H1 (cell line): ENCODE data around the gene BRIP1. TPM values are rescaled to one million over a fixed set of nuclear protein-coding genes. Genes with fewer than 3 reads are reported as not detected.

Experiments used
- CTCF ChIA-PET: fragments of 300-600 bp; sonication (Branson Sonifier 250); formaldehyde crosslinking; loops from one replicate; lab custom pipeline; 2021; ENCODE audit not compliant: partially characterized antibody; lab: Charles Lee
- POLR2A ChIA-PET: fragments of 300-600 bp; sonication (Branson Sonifier 250); formaldehyde crosslinking; loops from one replicate; lab custom pipeline; 2021; ENCODE audit warnings: inconsistent platforms; ENCODE audit not compliant: partially characterized antibody; lab: Charles Lee
- DNase-seq, 2 experiments: peaks; one replicate each; pipeline versions ENCODE4 v3.0.0 to v3.0.0-alpha.2; 2010 to 2022; ENCODE audit warnings: low spot score in 2 of 2, low read depth in 1 of 2, mixed read lengths in 1 of 2
- FAIRE-seq: peaks from 2 replicates; lab custom pipeline; 2011; peaks lifted over from hg19 to GRCh38; lab: Jason Lieb, UNC
- H2AFZ ChIP-seq: 2 replicates; pipeline ENCODE4 v1.8.1; 2012; ENCODE audit warnings: low read length, inconsistent platforms
- H2AK5ac ChIP-seq: 2 replicates; pipeline ENCODE4 v1.6.1; 2013; ENCODE audit warnings: low read depth, low read length
- H2BK120ac ChIP-seq: replicated peaks from 2 replicates; pipeline ENCODE3; 2013; ENCODE audit warnings: low read depth, low read length, inconsistent platforms
- H2BK12ac ChIP-seq: 2 replicates; pipeline ENCODE4 v1.6.1; 2013; ENCODE audit warnings: low read depth, low read length
- H2BK15ac ChIP-seq: 2 replicates; pipeline ENCODE4 v1.6.1; 2013; ENCODE audit warnings: low read length
- H2BK20ac ChIP-seq: 2 replicates; pipeline ENCODE4 v1.6.1; 2013; ENCODE audit warnings: low read length
- H2BK5ac ChIP-seq: 2 replicates; pipeline ENCODE4 v1.6.1; 2013; ENCODE audit warnings: low read depth, low read length
- H3K14ac ChIP-seq: 2 replicates; pipeline ENCODE4 v1.6.1; 2013; ENCODE audit warnings: inconsistent platforms; ENCODE audit not compliant: insufficient read length
- H3K18ac ChIP-seq: 2 replicates; pipeline ENCODE4 v1.6.1; 2013; ENCODE audit warnings: low read length; ENCODE audit errors: extremely low read depth
- H3K23ac ChIP-seq: 2 replicates; pipeline ENCODE4 v1.6.1; 2013; ENCODE audit warnings: inconsistent platforms; ENCODE audit not compliant: insufficient read length
- H3K23me2 ChIP-seq: 2 replicates; pipeline ENCODE4 v1.6.1; 2013; ENCODE audit warnings: low read depth, low read length
- H3K27ac ChIP-seq: 2 replicates; pipeline ENCODE4 v1.6.1; 2011; ENCODE audit warnings: low read depth, low read length, inconsistent platforms
- H3K27me3 ChIP-seq, 4 experiments: replicated peaks in 1 of 4; 1 replicate in 1 of 4; 2 replicates in 3 of 4; pipeline versions ENCODE4 v1.6.1 to v1.8.1; 2011 to 2013; ENCODE audit warnings: low read length in 3 of 4, mild to moderate bottlenecking in 3 of 4, inconsistent platforms in 2 of 4, mixed read lengths in 2 of 4, moderate library complexity in 1 of 4; ENCODE audit not compliant: control insufficient read depth in 3 of 4, insufficient read depth in 3 of 4; ENCODE audit errors: extremely low read depth in 1 of 4
- H3K36me3 ChIP-seq, 4 experiments: 2 replicates each; pipeline versions ENCODE4 v1.6.1 to v1.8.1; 2011 to 2013; ENCODE audit warnings: mild to moderate bottlenecking in 4 of 4, low read length in 3 of 4, moderate library complexity in 2 of 4, control low read depth in 1 of 4, inconsistent platforms in 1 of 4; ENCODE audit not compliant: insufficient read depth in 4 of 4, control insufficient read depth in 2 of 4
- H3K4ac ChIP-seq: replicated peaks from 2 replicates; pipeline ENCODE3; 2013; ENCODE audit warnings: low read length, low read depth, mixed read lengths, inconsistent platforms; ENCODE audit not compliant: insufficient read length
- H3K4me1 ChIP-seq, 4 experiments: replicated peaks in 1 of 4; 1 replicate in 1 of 4; 2 replicates in 3 of 4; pipeline versions ENCODE4 v1.6.1 to v1.8.1; 2011 to 2013; ENCODE audit warnings: low read length in 3 of 4, inconsistent platforms in 2 of 4, mixed read lengths in 1 of 4; ENCODE audit not compliant: insufficient read depth in 4 of 4, control insufficient read depth in 3 of 4
- H3K4me2 ChIP-seq, 2 experiments: 2 replicates each; pipeline versions ENCODE4 v1.6.1 to v1.8.1; 2011 to 2013; ENCODE audit warnings: low read depth in 2 of 2, low read length in 2 of 2, control low read depth in 1 of 2, inconsistent platforms in 1 of 2, mild to moderate bottlenecking in 1 of 2; ENCODE audit not compliant: insufficient read depth in 1 of 2
- H3K4me3 ChIP-seq, 4 experiments: fragments of 200-600, 300-600 bp in 1 of 4; sonication (generic), shearing (Covaris generic), sonication (Bioruptor Twin) in 1 of 4; 2 replicates each; pipeline versions ENCODE4 v1.5.1 to v1.8.1; 2011 to 2016; ENCODE audit warnings: low read length in 4 of 4, low read depth in 3 of 4, control low read depth in 2 of 4, inconsistent platforms in 2 of 4, mild to moderate bottlenecking in 2 of 4, mixed read lengths in 1 of 4, moderate library complexity in 1 of 4; ENCODE audit not compliant: insufficient read depth in 2 of 4; ENCODE audit errors: extremely low read depth in 1 of 4
- H3K56ac ChIP-seq: replicated peaks from 2 replicates; pipeline ENCODE3; 2013; ENCODE audit warnings: low read depth, mild to moderate bottlenecking, mixed read lengths, low read length, inconsistent platforms; ENCODE audit not compliant: insufficient read length
- H3K79me1 ChIP-seq: 2 replicates; pipeline ENCODE4 v1.6.1; 2013; ENCODE audit warnings: low read depth, low read length, control low read depth
- H3K79me2 ChIP-seq, 2 experiments: 2 replicates each; pipeline versions ENCODE4 v1.6.1 to v1.8.1; 2012 to 2013; ENCODE audit warnings: low read length in 2 of 2, mild to moderate bottlenecking in 2 of 2, inconsistent platforms in 1 of 2; ENCODE audit not compliant: insufficient read depth in 2 of 2, control insufficient read depth in 1 of 2
- H3K9ac ChIP-seq, 4 experiments: replicated peaks in 1 of 4; 1 replicate in 1 of 4; 2 replicates in 3 of 4; pipeline versions ENCODE4 v1.6.1 to v1.8.1; 2011 to 2013; ENCODE audit warnings: low read depth in 3 of 4, low read length in 3 of 4, control low read depth in 2 of 4, mild to moderate bottlenecking in 2 of 4, moderate library complexity in 2 of 4, inconsistent platforms in 1 of 4; ENCODE audit errors: extremely low read depth in 1 of 4
- H3K9me3 ChIP-seq, 2 experiments: 2 replicates each; pipeline versions ENCODE4 v1.6.1 to v1.8.1; 2012 to 2013; ENCODE audit warnings: mild to moderate bottlenecking in 2 of 2, moderate library complexity in 2 of 2, control low read depth in 1 of 2, inconsistent platforms in 1 of 2, low read depth in 1 of 2, low read length in 1 of 2, mixed read lengths in 1 of 2; ENCODE audit not compliant: insufficient read depth in 2 of 2
- H4K20me1 ChIP-seq, 2 experiments: replicated peaks in 1 of 2; 2 replicates each; pipeline versions ENCODE3 to v1.8.1; 2011 to 2013; ENCODE audit warnings: inconsistent platforms in 2 of 2, low read length in 2 of 2, mild to moderate bottlenecking in 1 of 2; ENCODE audit not compliant: insufficient read depth in 2 of 2, control insufficient read depth in 1 of 2
- H4K5ac ChIP-seq: 2 replicates; pipeline ENCODE4 v1.6.1; 2013; ENCODE audit warnings: low read length, low read depth, mixed read lengths, inconsistent platforms; ENCODE audit not compliant: insufficient read length
- H4K8ac ChIP-seq: 2 replicates; pipeline ENCODE4 v1.8.0; 2013; ENCODE audit warnings: mild to moderate bottlenecking, moderate library complexity, low read length, inconsistent platforms; ENCODE audit not compliant: insufficient read depth; ENCODE audit errors: extremely low read depth
- H4K91ac ChIP-seq: replicated peaks from 2 replicates; pipeline ENCODE3; 2013; ENCODE audit warnings: low read length, mixed read lengths, inconsistent platforms; ENCODE audit not compliant: insufficient read length
- ASH2L ChIP-seq: fragments of 200-600, 300-600 bp; sonication (generic); IDR thresholded peaks from one replicate; pipeline ENCODE4 v1.7.1; 2017; ENCODE audit warnings: low read length
- whole genome bisulfite sequencing, 2 experiments: shearing (Covaris generic) in 1 of 2; methylation state at CpG; one replicate each; pipeline versions ENCODE4 v1.1.6 to v1.1.7; 2013 to 2015; ENCODE audit warnings: low lambda C conversion rate in 2 of 2, mixed read lengths in 2 of 2, inconsistent platforms in 1 of 2, low coverage in 1 of 2, missing lambda C conversion rate in 1 of 2; ENCODE audit not compliant: insufficient replicate concordance in 2 of 2, insufficient coverage in 1 of 2, insufficient read length in 1 of 2; ENCODE audit errors: extremely low coverage in 1 of 2, missing lambda C conversion rate in 1 of 2; 5-methylcytosine and 5-hydroxymethylcytosine counted together
- polyA plus RNA-seq, 7 experiments: library from polyadenylated mRNA; depleted of rRNA in 3 of 7; stranded (reverse) in 5 of 7; unstranded in 2 of 7; fragments of >200 nt in 5 of 7; fragments of 200-250 nt in 2 of 7; gene quantifications; 1 replicate in 5 of 7; 2 replicates in 1 of 7; 4 replicates in 1 of 7; pipeline versions ENCODE4 v1.2.1 to v1.2.3, GENCODE V29; 2011 to 2013; ENCODE audit warnings: missing spikeins in 2 of 7, mixed read lengths in 2 of 7
- total RNA-seq: library from RNA; stranded (reverse); fragmentation: NEBNext Ultra II Directional; extraction: Animal tissue kit (Norgen Biotek cat#: 25700); gene quantifications from 2 replicates; pipeline ENCODE4 v1.2.1, GENCODE V29; 2021

Gene BRIP1
- total and polyA plus RNA-seq, 2 of the 8 experiments (the other 6 are each of a cell fraction or from before 2014, with no cell fraction given), result 5.8 to 19.2 TPM

- no peak overlapping the region for H2AK5ac ChIP-seq
- no peak overlapping the region for H2BK12ac ChIP-seq
- H3K4me1 ChIP-seq, result no peaks in the 10 kb centered on the region
- no peaks in the 10 kb centered on the region for H4K20me1 ChIP-seq
- FAIRE-seq, result no peak
- H3K4ac ChIP-seq, result no peak overlapping the region
- no peaks in the 10 kb centered on the region for H3K79me2 ChIP-seq
- H3K23ac ChIP-seq, result no peak overlapping the region
- TF ChIP-seq ASH2L, result no peak
- H3K18ac ChIP-seq, result no peak overlapping the region
- DNase-seq, result no peak
- no peak overlapping the region for H3K27ac ChIP-seq
- H4K91ac ChIP-seq, result no peak overlapping the region
- 100% methylated on average over 2 of the region's 2 CpGs; no CpG with 5 or more reads in 1 of the 2 experiments for WGBS, 2 experiments
- no peak overlapping the region for H2BK5ac ChIP-seq
- no peaks in the 10 kb centered on the region for H3K36me3 ChIP-seq
- no peaks in the 10 kb centered on the region for H3K27me3 ChIP-seq
- H3K4me3 ChIP-seq, result no peak overlapping the region
- no peak overlapping the region for H3K14ac ChIP-seq
- H3K56ac ChIP-seq, result no peak overlapping the region
- H2BK20ac ChIP-seq, result no peak overlapping the region
- no peak overlapping the region for H2BK15ac ChIP-seq
- H4K5ac ChIP-seq, result no peak overlapping the region
- no peak overlapping the region for H3K4me2 ChIP-seq
- ChIA-PET POLR2A (no interaction called here), CTCF (interaction anchor here (0.5 kb wide), 1 partner anchor 86 kb away, joined by 3 read pairs; no protein-coding TSS in a partner anchor)
- no peak overlapping the region for H3K9ac ChIP-seq
- no peak overlapping the region for H2AFZ ChIP-seq
- H3K9me3 ChIP-seq, result no peaks in the 10 kb centered on the region
- no peaks in the 10 kb centered on the region for H3K79me1 ChIP-seq
- H4K8ac ChIP-seq, result no peak overlapping the region
- H2BK120ac ChIP-seq, result no peak overlapping the region
- no peaks in the 10 kb centered on the region for H3K23me2 ChIP-seq
These were observed 140.9 kb downstream of the BRIP1 start for GRCh38 chr17:61722398-61722797.
